ENCODE measurements around the gene CRABP2.

CRABP2 gene

GRCh38 chr1:156741481-156741983 is 36.1 kb upstream of the CRABP2 start:
- DNase-seq: no peak

- DNase-seq: peak; percentile 100
These were observed 35.5 kb upstream of the CRABP2 start, which contains the start of gene MRPL24 for GRCh38 chr1:156740741-156741480. Gene MRPL24 (minus strand): TSS chr1:156741088. CDS start chr1:156738704, 2,384 bp downstream.

- DNase-seq: no peak
These were observed 34.9 kb upstream of the CRABP2 start for GRCh38 chr1:156740237-156740740.

GRCh38 chr1:156738916-156739315 is 33.5 kb upstream of the CRABP2 start:
- DNase-seq: no peak

DNA sequence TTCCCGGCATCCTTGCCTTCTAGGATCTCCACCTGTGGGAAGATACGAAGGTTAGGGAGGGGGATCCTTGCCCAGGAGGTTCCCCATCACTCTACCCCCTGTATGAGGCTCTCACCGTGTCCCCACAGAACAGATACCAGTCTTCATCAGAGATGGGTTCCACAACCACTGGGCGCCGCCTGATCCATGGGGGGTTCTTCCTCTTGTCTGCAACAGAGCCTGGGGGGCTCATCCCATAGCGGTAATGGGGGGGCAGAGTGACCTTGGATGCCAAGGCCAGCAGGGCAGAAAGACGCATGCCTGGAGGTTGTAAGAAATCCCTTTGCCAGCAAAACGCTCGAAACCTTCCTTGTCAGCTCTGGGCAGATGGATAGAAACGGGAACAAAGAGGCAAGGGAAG is 33.0 kb upstream of the CRABP2 start:
- DNase-seq: no peak

DNA sequence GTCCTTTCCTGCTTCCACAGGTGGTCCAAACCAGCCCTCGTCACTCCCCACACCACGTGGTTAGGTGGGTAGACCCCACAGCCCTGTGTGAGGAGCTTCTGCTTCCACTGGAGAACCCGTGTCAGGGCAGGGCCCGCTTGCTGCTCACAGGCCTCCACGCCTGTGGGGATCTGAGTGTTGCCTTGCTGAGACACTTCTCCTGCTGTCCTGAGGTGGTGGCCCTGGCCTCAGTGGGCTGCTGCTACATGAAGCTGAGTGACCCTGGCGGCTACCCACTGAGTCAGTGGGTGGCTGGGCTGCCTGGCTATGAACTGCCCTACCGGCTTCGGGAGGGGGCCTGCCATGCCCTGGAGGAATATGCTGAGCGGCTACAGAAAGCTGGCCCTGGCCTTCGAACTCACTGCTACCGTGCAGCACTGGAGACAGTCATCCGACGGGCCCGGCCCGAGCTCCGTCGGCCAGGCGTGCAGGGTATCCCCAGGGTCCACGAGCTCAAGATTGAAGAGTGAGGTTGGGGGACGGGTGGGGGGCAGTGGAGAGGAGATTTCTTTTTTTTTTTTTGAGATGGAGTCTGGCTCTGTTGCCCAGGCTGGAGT is 28.7 kb upstream of the CRABP2 start:
- no peak for DNase-seq

- peak; percentile 98 for DNase-seq
These were observed 23.4 kb upstream of the CRABP2 start, which contains the start of gene ISG20L2 for GRCh38 chr1:156728599-156729462. Gene ISG20L2 (minus strand): TSS chr1:156728766. CDS start chr1:156727652, 1,114 bp downstream.

DNA sequence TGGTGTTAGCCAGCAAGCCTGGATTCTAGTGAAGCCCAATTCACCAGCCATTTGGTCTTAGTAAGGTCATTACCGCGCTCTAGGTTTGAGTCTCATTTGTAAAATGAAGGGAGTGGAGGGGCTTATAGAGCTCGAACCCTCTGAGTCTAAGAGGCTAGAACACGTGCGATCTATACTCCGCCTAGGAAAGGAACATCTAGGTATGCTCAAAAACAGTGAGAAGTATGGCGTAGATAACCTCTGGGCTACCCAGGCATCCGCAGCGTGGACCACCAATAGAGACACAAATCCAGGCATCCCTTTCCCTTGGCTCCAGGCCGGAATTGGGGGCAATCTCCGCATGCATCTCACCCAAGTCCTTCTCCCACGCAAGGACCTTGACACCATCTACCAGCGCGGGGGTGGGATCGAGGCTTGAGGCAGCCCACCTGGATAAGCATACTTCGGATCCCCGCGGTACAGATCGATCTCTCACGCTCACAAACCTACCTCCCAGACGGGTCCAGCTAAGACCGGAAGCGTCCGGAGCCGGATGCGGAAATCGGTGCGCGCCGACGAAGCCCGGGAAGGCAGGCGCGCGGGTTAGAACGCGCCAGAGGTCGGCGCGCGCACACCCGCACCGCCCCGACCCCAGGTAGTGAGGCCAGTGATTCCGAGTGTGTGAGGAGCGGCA is 22.7 kb upstream of the CRABP2 start, which contains the start of gene METTL25B:
Gene METTL25B, plus strand, starts transcription at position 544 of the 673 bp plus-strand sequence. CDS start 636 bp downstream, outside the sequence.
- DNase-seq: peak; percentile 77

DNA sequence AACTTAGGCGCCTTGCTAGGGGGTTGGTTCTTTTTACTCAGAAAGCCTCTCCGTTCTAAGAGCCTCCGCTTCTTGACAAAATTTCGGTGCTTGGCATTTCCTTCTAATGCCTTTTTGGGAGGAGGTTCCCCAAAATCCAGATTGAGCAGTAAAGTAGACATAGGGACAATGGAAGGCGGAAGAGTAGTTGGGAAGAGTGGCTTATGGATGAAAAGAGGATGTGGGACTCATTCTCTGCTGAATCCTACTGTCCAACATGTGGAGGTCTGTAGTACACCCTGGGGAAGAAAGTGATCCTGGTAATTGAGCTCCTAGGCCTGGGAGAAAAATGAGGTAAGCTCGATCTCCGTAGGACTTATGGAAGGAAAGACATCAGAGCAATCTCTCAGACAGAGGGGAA is 22.1 kb upstream of the CRABP2 start:
- DNase-seq: no peak

DNA sequence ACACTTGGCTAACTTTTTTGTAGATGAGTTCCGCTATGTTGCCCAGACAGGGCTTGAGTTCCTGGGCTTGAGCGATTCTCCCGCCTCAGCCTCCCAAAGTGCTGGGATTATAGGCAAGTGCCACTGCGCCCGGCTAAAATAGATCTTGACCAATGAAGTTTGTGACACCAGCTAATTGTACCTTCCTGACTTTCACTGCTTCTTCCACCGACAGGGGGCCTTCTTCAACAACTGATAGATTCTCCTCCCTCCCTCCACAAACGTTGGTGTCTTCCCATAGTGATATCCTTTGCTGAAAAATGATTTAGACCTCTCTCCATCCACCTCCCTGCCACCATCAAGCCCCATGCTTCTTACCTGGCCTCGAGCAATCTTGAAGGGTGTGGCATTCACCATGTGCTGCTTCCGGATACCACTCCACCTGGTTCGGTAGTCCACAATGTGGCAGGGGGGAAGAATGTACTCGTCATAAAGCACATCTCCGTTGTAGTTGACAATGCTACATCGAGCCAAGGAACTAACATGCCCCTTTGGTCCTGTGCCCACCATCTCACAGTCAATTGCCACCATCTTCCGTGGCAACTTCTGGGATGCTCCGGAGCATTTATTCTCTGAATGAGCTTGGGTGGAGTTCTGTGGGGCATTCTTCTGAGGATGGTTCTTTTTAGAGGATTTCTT is 21.3 kb upstream of the CRABP2 start:
- DNase-seq: peak; percentile 67

DNA sequence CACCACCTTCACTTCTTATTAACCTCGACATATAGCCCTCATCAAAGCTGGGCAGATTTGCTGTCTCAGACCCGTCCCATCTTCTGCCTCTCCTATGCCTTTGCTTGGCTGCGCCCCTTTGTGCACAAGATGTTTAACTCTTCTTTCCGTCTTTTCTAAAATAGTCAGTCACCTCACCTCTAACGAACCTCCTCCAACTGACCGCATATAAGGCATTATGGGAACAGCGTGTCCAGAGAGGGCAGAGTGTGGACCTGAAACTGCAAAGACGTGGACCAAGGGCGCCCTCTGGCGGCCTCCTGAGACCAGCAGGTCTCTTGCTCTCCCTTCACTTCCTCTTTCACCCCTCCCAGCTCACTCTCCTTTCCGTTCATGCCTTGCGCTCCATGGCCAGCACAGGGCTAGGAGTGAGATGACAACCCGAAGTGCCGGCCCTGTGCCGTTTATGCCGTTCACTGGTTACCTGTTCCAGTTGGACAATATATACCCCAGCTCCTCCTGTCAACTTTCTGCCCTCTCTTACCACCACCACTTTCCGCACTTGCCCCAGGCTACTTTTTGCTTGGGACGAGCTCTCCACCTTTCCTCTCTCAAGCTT is 20.4 kb upstream of the CRABP2 start:
- peak; percentile 86 for DNase-seq

GRCh38 chr1:156721535-156721934 is 16.2 kb upstream of the CRABP2 start:
- no peak for DNase-seq

GRCh38 chr1:156721131-156721530 is 15.7 kb upstream of the CRABP2 start:
- DNase-seq: no peak

DNA sequence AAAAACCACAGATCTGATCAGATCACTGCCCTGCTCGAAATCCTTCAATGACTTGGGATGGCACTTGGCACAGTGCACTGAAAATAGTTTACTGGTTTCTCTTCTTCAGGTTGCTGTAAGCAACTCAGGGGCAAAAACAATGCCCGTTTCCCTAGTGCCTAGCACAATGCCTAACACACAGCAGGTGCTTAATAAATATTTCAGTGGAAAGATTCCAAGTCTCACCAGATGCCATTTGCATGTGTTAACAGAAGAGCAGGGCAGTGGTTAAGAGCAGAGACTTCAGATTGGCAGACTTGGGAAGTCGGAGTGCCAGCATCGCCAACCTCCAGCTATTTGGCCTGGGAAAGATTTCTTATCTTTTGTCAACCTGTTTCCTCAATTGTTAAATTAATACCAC is 12.0 kb upstream of the CRABP2 start:
- no peak for DNase-seq

GRCh38 chr1:156714830-156715229 is 9.4 kb upstream of the CRABP2 start:
- DNase-seq: no peak

DNA sequence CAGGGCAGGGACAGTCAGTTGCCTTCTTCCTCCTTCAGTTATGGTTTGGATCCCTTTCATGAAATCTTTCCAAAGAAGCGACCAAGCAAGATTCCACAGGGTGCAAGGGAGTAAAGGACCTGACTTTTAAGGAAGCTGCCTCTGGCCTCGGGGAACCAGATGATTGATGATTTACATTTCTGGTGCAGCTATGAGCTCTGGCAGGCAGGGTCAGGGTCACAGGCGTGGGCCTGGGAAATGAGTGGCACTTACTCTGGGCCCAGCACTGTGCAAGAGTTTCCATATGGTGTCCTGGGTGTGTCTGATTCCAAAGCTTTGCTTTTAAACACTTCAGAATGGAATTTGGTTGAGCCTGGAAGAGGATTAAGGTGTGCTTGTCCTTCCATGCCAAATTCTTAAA is 7.2 kb upstream of the CRABP2 start:
- no peak for DNase-seq

- peak; percentile 57 for DNase-seq
These were observed 5.8 kb upstream of the CRABP2 start for GRCh38 chr1:156711011-156711817.

GRCh38 chr1:156709757-156710489 is 4.5 kb upstream of the CRABP2 start:
- peak; percentile 52 for DNase-seq

- DNase-seq: no peak
These were observed 3.6 kb upstream of the CRABP2 start for GRCh38 chr1:156709031-156709430.

GRCh38 chr1:156708218-156708661 is 2.9 kb upstream of the CRABP2 start:
- DNase-seq: peak; percentile 54
